HFFc6 (cell line): ENCODE data around the gene MESP2. TPM values are rescaled to one million over a fixed set of nuclear protein-coding genes. Genes with fewer than 3 reads are reported as not detected.

Source experiments
- DNase-seq: peaks from one replicate; pipeline ENCODE4 v3.0.0-alpha.2; 2018
- H3K27ac Mint-ChIP-seq: 2 replicates; pipeline ENCODE4 v1.8.0; 2020; ENCODE audit warnings: mild to moderate bottlenecking, mixed read lengths
- H3K27me3 Mint-ChIP-seq: 2 replicates; pipeline ENCODE4 v1.8.0; 2021; ENCODE audit warnings: mild to moderate bottlenecking, moderate library complexity, mixed read lengths; ENCODE audit not compliant: insufficient read depth
- H3K36me3 Mint-ChIP-seq: 2 replicates; pipeline ENCODE4 v1.8.0; 2021; ENCODE audit warnings: low read depth, mixed read lengths
- H3K4me1 Mint-ChIP-seq: 2 replicates; pipeline ENCODE4 v1.8.0; 2020; ENCODE audit warnings: low read depth, mixed read lengths
- H3K4me3 Mint-ChIP-seq: 2 replicates; pipeline ENCODE4 v1.8.0; 2020; ENCODE audit warnings: mild to moderate bottlenecking, moderate library complexity, mixed read lengths
- H3K9me3 Mint-ChIP-seq: 2 replicates; pipeline ENCODE4 v1.8.0; 2020; ENCODE audit warnings: mild to moderate bottlenecking, mixed read lengths
- CTCF ChIP-seq: fragments of 200-600 bp; sonication (generic); IDR thresholded peaks from 2 replicates; pipeline ENCODE4 v1.5.0; 2021; ENCODE audit warnings: antibody characterized with exemption, mild to moderate bottlenecking
- total RNA-seq, 6 experiments: library from RNA; stranded (reverse); fragmentation: NEBNext Ultra II Directional; extraction: Animal tissue kit (Norgen Biotek cat#: 25700); gene quantifications; 2 replicates in 1 of 6; 3 replicates in 5 of 6; pipeline ENCODE4 v1.2.3, GENCODE V29; 2021

The MESP2 gene
- total RNA-seq, 6 experiments from 2014 or later, result 0.19 to 0.26 (median 0.21) TPM; not detected in 3

GRCh38 chr15:89810837-89811236 is 34.7 kb downstream of the MESP2 start:
- Mint-ChIP-seq H3K36me3 (peaks cover 21% of the 10 kb centered on the region), H3K27ac (peak overlapping the region; percentile 57), H3K9me3 (no peaks in the 10 kb centered on the region), H3K4me1 (peaks cover 72% of the 10 kb centered on the region), H3K4me3 (peak overlapping the region; percentile 34; the same call in 1 of the 2 replicates), H3K27me3 (peaks cover 4% of the 10 kb centered on the region)
- no peak for DNase-seq
- no peak for TF ChIP-seq CTCF

GRCh38 chr15:89812011-89812846 is 36.1 kb downstream of the MESP2 start:
- Mint-ChIP-seq H3K27ac (peak overlapping the region; percentile 81), H3K4me3 (peak overlapping the region; percentile 94), H3K4me1 (peaks cover 78% of the 10 kb centered on the region), H3K9me3 (no peaks in the 10 kb centered on the region), H3K27me3 (peaks cover 4% of the 10 kb centered on the region), H3K36me3 (peaks cover 26% of the 10 kb centered on the region)
- peak; percentile 61 for DNase-seq
- no peak for TF ChIP-seq CTCF

GRCh38 chr15:89812847-89813320 is 36.8 kb downstream of the MESP2 start:
- H3K27ac Mint-ChIP-seq, result peak overlapping the region; percentile 81
- H3K27me3 Mint-ChIP-seq, result peaks cover 4% of the 10 kb centered on the region
- H3K4me3 Mint-ChIP-seq, result peak overlapping the region; percentile 94

GRCh38 chr15:89813381-89814111 is 37.4 kb downstream of the MESP2 start:
- Mint-ChIP-seq H3K9me3 (no peaks in the 10 kb centered on the region), H3K27me3 (peaks cover 4% of the 10 kb centered on the region), H3K36me3 (peaks cover 18% of the 10 kb centered on the region), H3K27ac (peak overlapping the region; percentile 81), H3K4me1 (peaks cover 78% of the 10 kb centered on the region), H3K4me3 (peak overlapping the region; percentile 94)
- TF ChIP-seq CTCF, result no peak
- no peak for DNase-seq

More at GRCh38 chr15:89812847-89813320, 36.8 kb downstream of the MESP2 start:
- H3K36me3 Mint-ChIP-seq, result peaks cover 22% of the 10 kb centered on the region
- no peak for TF ChIP-seq CTCF
- H3K9me3 Mint-ChIP-seq, result no peaks in the 10 kb centered on the region
- H3K4me1 Mint-ChIP-seq, result peaks cover 78% of the 10 kb centered on the region
- no peak for DNase-seq

GRCh38 chr15:89814112-89814742 is 38.1 kb downstream of the MESP2 start:
- peaks cover 18% of the 10 kb centered on the region for H3K36me3 Mint-ChIP-seq
- H3K9me3 Mint-ChIP-seq, result no peaks in the 10 kb centered on the region
- peak overlapping the region; percentile 94 for H3K4me3 Mint-ChIP-seq
- no peak for TF ChIP-seq CTCF
- peaks cover 4% of the 10 kb centered on the region for H3K27me3 Mint-ChIP-seq
- H3K4me1 Mint-ChIP-seq, result peaks cover 72% of the 10 kb centered on the region
- no peak for DNase-seq
- H3K27ac Mint-ChIP-seq, result peak overlapping the region; percentile 81
